ENCODE measurements around the gene TRAPPC2L.
A peak's percentile ranks its signal among the peaks of the same experiment; 100 is the strongest.
"Not testable (repeated sequence)": the region's sequence is repeated elsewhere in the genome, so short reads cannot be mapped to it uniquely, and the experiment has no call there.

The TRAPPC2L gene

GRCh38 chr16:88818575-88818874 lies 38.4 kb upstream of the TRAPPC2L start:
- DNase-seq (ENCODE audit: low spot score), result no peak

GRCh38 chr16:88819126-88819525 lies 37.8 kb upstream of the TRAPPC2L start:
- DNase-seq (ENCODE audit: low spot score), result no peak

DNA sequence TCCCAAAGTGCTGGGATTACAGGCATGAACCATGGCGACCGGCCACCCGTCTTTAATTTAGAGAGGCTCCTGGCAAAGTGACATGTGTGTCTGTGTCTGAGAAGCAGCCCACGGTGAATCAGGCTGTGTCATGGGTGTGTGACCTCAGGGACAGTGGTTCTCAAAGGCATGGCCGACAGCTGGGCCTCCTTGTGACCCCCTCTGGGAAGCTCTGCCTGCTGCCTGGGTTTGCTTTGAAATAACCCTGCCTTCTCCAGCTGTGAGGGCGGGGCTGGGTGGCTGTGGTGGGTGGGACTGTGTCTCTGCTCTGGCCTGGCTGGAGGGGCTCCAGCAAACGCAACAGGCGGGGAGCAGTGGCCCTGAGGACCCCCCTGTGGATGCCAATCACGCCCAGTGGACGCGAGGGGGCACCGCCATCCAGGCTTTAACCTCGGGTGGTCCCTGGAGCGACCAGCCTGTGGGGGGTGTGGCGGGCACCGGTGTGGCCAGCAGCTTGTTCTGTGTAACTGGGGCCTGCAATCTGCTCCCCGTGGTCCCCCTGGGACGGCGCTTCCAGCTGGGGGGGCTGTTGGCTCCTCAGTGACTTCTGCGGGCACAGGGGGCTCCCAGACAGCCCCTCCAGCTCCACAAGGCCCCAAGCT lies 36.4 kb upstream of the TRAPPC2L start:
- no peak for DNase-seq (ENCODE audit: low spot score)

DNA sequence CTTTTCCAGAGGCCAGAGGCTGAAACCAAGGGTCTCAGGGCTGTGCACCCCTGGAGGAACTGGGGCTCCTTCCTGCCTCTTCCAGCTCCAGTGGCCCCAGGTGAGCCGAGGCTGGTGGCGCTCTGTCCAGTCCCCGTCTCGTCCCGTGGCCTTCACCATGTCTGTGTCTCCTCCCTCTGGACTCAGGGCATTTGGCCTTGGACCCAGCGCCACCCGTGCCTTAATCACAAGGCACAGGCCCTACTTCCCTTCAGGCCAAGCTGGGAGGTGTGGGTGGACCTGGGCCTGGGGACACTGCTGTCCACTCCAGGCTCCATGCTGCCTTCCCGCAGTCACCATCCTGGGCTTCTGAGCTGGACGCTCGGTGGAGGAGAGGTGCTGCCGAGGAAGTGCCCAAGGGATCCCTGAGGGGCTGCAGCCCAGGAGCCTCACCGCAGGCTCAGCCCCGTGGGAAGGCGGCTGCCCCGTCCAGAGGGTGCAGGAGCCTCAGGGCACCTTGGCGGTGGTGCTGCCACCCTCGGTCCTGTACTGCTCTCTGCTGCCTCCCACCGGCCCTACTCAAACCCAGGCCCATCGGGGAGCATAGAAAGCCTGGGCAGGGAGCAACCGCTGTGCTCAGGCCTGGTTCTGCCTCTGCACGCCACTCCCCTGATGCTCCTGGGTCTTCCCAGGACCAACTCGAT lies 35.6 kb upstream of the TRAPPC2L start:
- DNase-seq (ENCODE audit: low spot score), result no peak

DNA sequence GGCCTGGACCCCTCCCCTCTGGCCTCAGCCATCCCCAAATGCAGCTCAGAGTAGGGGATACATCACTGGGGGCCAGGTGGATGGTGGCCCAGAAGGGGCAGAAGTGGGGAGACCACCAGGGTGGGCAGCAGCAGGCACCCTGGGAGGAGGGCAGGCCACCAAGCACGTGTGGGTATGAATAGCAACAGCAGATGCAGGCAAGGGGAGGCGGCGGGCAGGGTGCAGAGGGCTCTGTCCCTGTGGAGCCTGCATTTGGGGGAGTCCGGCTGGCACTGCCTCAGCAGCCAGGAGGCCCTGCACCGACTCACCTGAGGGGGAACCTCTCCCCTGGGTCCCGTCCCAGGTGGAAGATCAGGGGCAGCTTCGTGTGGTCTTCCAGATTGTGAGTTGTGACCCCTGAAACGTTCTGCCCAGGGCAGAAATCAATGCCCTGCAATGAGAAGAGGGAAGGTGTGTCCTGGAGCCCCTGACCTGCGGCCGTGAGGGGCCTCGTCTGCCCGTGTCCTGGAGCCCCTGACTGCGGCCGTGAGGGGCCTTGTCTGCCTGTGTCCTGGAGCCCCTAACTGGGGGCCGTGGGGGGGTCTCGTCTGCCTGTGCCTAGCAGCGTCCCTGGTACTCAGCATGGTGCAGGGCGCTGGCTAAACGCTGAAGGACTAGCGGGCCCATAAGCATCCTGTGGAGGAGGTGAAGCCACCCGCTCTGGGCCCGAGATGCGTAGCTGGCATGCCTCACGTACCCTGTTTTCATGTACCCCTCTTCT lies 34.5 kb upstream of the TRAPPC2L start:
- no peak for DNase-seq (ENCODE audit: low spot score)

- DNase-seq (ENCODE audit: low spot score), result not testable (repeated sequence)
These were observed 33.3 kb upstream of the TRAPPC2L start for GRCh38 chr16:88823646-88824045.

GRCh38 chr16:88824256-88825077 lies 32.5 kb upstream of the TRAPPC2L start:
- DNase-seq (ENCODE audit: low spot score), result no peak

DNA sequence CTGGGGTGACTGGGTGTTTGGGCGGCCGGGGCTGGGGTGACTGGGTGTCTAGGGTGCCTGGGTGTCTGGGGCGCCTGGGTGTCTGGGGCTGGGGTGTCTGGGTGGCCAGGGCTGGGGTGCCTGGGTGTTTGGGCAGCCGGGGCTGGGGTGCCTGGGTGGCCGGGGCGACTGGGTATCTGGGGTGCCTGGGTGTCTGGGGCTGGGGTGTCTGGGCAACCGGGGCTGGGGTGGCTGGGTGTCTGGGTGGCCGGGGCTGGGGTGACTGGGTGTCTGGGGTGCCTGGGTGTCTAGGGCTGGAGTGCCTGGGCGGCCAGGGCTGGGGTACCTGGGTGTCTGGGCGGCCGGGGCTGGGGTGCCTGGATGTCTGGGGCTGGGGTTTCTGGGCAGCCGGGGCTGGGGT lies 31.8 kb upstream of the TRAPPC2L start:
- DNase-seq (ENCODE audit: low spot score), result no peak

DNA sequence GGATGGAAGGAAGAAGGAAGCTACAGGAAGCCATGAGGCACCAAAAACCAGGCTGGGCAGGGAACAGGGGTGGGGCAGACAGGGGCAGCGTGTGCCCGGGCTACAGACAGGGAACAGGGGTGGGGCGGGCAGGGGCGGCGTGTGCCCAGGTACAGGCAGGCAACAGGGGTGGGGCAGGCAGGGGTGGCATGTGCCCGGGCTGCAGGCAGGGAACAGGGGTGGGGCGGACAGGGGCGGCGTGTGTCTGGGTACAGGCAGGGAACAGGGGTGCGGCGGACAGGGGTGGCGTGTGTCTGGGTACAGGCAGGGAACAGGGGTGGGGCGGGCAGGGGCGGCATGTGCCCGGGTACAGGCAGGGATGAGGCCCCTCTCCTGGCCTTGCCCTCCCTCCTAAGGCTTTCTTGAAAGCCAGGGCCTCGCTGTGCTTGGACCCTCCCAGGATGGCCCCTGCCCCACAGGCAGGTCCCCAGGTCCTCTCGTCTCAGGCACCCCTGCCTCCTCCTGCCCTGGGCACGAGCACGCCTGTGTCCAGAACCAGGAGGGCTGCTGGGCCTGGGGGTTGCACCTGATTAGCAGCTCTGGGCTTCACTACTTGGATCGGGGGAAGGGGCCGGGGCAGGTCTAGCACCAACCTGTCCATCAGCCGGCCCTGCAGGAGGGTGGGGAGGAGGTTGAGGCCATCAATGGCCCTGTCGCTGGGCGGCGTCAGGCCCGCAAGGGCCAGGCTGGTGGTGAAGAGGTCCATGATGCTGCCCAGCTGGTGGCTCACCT lies 30.7 kb upstream of the TRAPPC2L start:
- no peak for DNase-seq (ENCODE audit: low spot score)

GRCh38 chr16:88827727-88828126 lies 29.2 kb upstream of the TRAPPC2L start:
- DNase-seq (ENCODE audit: low spot score), result no peak

GRCh38 chr16:88828711-88829110 lies 28.2 kb upstream of the TRAPPC2L start:
- DNase-seq (ENCODE audit: low spot score), result no peak

DNA sequence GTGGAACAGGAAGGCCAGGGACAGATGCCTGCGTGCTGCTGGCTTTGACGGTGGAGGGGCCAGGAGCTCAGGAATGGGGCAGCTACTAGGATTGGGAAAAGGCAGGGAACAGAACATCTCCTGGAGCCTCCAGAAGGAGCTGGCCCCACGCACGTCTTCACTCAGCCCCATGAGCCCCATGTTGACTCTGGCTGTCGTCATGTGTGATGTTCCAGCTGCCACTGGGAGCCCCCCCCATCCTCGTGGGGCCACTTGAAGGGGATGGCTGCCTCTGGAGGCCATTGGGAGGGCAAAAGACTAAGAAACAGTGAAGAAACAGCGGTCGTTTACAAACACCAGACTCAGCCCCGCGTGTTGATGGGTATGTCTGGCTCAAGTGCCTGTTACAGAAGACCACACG lies 26.7 kb upstream of the TRAPPC2L start:
- no peak for DNase-seq (ENCODE audit: low spot score)

DNA sequence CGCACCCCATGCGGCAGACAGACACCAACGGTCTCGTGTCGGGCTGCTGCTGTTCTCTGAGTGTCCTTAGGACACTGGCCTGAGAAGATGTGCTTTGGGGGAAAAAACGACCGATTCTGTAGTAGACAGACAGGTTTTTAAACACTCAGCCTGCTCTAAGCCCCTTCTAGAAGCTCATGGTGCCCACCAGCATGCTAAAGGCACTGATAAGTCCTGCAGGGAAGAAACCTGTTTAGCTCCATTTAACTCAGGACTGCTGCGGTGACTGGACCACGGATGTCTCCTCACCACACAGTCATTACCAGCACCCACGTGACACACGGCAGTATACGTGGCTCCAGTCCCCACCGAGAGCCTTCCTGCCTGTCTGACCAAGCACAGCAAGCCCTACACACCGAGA lies 26.1 kb upstream of the TRAPPC2L start:
- DNase-seq (ENCODE audit: low spot score), result no peak

GRCh38 chr16:88831838-88832237 lies 25.1 kb upstream of the TRAPPC2L start:
- DNase-seq (ENCODE audit: low spot score), result peak; percentile 29

DNA sequence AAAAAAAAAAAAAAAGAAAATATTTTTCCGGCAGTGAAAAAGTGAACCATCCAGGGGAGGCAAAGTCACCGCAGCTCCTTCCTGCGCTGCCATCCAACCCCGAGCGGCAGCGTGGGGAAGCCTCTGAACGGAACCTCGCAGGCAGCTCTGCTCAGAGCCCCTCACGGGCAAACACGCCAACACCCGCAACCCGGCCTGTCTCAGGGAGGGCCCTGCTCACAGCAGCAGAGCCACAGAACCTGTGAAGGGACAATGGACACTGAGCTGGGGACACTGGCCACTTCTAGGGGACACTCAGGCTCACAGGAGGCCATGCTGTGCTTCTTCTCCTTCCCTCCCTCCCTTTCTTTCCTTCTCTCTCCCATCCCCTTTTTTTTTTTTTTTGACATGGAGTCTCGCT lies 23.8 kb upstream of the TRAPPC2L start:
- DNase-seq (ENCODE audit: low spot score), result no peak

DNA sequence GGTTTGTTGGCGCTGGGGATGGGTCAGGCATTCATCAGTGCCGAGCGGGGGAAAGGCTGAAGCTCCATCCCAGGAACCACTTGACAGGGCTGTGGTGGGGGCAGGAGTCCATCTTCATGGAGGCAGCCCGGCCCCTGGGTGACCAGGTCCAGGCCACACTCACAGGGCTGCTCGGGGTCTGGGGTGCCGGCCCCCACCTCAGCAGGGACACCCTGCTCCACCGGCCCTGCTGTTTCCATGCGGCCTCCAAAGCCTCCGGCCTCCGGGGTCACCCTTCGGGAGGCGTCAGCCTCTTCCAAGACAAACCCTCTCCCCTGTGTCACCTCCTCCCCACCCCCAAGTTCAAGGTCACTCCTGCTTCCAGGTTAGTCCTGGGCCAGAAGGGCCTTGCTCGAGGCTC lies 22.3 kb upstream of the TRAPPC2L start:
- no peak for DNase-seq (ENCODE audit: low spot score)

GRCh38 chr16:88835383-88835782 lies 21.5 kb upstream of the TRAPPC2L start:
- DNase-seq (ENCODE audit: low spot score), result peak; percentile 76

- no peak for DNase-seq (ENCODE audit: low spot score)
These were observed 21.1 kb upstream of the TRAPPC2L start for GRCh38 chr16:88835818-88836217.

DNA sequence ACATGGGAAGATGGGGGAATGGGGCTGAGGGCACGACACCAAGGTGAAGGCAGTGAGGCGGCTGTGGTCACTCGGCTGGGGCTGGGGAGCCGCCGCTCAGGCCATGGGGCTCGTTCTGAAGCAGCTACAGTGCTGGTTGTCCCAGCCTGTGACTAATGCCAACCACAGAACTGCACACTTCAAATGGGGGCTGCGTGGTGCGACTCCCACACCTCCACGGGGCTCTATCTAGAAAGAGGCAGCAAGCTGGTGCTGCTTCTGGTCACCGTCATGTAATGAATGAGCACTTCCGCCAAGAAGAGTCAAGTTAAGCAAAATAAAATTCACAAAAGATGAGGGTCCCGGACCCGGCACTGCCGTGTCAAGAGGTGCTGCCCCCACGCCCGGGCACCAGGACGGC lies 20.1 kb upstream of the TRAPPC2L start:
- DNase-seq (ENCODE audit: low spot score), result no peak

DNA sequence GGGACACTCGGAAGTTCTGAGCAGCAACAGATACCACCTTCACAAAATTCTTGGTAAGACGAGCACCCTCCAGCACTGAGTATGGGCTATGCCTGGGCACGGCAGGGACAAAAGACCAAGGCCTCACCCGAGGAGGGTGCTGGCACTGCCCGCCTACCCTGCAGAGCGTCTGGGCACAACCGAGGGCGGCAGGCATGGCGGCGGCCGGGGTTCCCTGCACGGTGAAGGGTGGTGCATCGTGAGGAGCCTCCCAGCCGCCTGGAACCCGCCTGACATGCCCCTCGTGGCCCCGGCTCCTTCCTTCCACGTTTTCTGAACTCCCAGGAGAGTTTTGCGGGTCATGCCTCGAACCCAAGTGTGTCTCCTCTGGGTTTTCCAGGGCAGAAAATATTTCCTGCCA lies 19.1 kb upstream of the TRAPPC2L start:
- no peak for DNase-seq (ENCODE audit: low spot score)

GRCh38 chr16:88838566-88838965 lies 18.4 kb upstream of the TRAPPC2L start:
- no peak for DNase-seq (ENCODE audit: low spot score)

DNA sequence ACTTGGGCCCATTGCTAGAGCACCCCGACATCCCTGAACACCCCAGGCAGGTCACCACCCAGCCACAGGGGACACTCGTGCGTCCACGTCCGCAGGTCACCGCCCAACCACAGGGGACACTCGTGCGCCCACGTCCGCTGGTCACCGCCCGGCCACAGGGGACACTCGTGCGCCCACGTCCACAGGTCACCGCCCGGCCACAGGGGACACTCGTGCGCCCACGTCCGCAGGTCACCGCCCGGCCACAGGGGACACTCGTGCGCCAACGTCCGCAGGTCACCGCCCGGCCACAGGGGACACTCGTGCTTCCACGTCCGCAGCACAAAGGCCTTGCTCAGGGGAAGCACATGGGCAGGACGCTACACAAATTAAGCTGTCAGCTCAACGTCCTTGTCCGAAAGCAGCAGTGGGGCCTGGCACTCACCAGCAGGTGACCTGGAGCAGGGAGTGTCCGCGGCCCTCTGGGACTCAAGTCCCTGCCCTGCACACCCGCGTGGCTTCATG lies 17.8 kb upstream of the TRAPPC2L start:
- no peak for DNase-seq (ENCODE audit: low spot score)
